Uterus (tissue), 4 donors: ENCODE results near the gene ARHGAP15. TPM values are rescaled to one million over a fixed set of nuclear protein-coding genes. Genes with fewer than 3 reads are reported as not detected.

Experiments
- DNase-seq, 2 donors: peaks; one replicate each; pipeline ENCODE4 v3.0.0-alpha.2; 2019 to 2020
- H3K27ac ChIP-seq, 2 donors: fragments of 200-600 bp; sonication (generic); 1 replicate in 1 of 2; 2 replicates in 1 of 2; pipeline ENCODE4 v1.5.1; 2016 to 2018
- H3K27me3 ChIP-seq, 2 donors: fragments of 200-600 bp; sonication (generic); one replicate each; pipeline ENCODE4 v1.5.1; 2018 to 2019; ENCODE audit warnings: control low read depth in 1 of 2
- H3K36me3 ChIP-seq, 2 donors: fragments of 200-600 bp; sonication (generic); one replicate each; pipeline ENCODE4 v1.5.1; 2019; ENCODE audit warnings: control low read depth in 1 of 2
- H3K4me1 ChIP-seq, 2 donors: fragments of 200-600 bp; sonication (generic); one replicate each; pipeline ENCODE4 v1.5.1; 2018 to 2019; ENCODE audit warnings: control low read depth in 1 of 2
- H3K4me3 ChIP-seq, 2 donors: fragments of 200-600 bp; sonication (generic); 1 replicate in 1 of 2; 2 replicates in 1 of 2; pipeline ENCODE4 v1.5.1; 2018 to 2019; ENCODE audit warnings: mild to moderate bottlenecking in 1 of 2
- H3K9me3 ChIP-seq, 2 donors: fragments of 200-600 bp; sonication (generic); one replicate each; pipeline ENCODE4 v1.5.1; 2019; ENCODE audit warnings: control low read depth in 1 of 2
- POLR2A ChIP-seq, 2 donors: fragments of 450-650 bp; IDR thresholded peaks; one replicate each; pipeline ENCODE4 v1.6.1; 2016; ENCODE audit warnings: antibody characterized with exemption in 2 of 2, mild to moderate bottlenecking in 1 of 2, moderate library complexity in 1 of 2
- intact Hi-C: fragments of 100-400 bp; cut with DNase I; formaldehyde crosslinking; loops from one replicate; pipeline ENCODE4 v1.15.1; 2023; ENCODE audit warnings: low total_unique reads
- total RNA-seq, 4 donors: library from RNA; depleted of rRNA in 3 of 4; stranded (reverse); fragments of >200 nt in 3 of 4; gene quantifications; one replicate each; pipeline versions ENCODE4 v1.1.0 to v1.2.4, GENCODE V29; 2014 to 2023
- TF ChIP-seq, protein P1 (sequence below), 4 experiments: fragments of 200-600 bp in 2 of 4; fragments of 450-650 bp in 2 of 4; sonication (generic) in 2 of 4; IDR thresholded peaks; one replicate each; pipeline ENCODE4 v1.5.1; 2016 to 2019; ENCODE audit warnings: antibody characterized with exemption in 4 of 4, mild to moderate bottlenecking in 2 of 4, moderate library complexity in 1 of 4
- donor health status: DM: yes; HTN: yes; CAD: no.

The ARHGAP15 gene
- total RNA-seq, 4 donors from 2014 or later = 0.88 to 28.4 (median 6.6) TPM

DNA sequence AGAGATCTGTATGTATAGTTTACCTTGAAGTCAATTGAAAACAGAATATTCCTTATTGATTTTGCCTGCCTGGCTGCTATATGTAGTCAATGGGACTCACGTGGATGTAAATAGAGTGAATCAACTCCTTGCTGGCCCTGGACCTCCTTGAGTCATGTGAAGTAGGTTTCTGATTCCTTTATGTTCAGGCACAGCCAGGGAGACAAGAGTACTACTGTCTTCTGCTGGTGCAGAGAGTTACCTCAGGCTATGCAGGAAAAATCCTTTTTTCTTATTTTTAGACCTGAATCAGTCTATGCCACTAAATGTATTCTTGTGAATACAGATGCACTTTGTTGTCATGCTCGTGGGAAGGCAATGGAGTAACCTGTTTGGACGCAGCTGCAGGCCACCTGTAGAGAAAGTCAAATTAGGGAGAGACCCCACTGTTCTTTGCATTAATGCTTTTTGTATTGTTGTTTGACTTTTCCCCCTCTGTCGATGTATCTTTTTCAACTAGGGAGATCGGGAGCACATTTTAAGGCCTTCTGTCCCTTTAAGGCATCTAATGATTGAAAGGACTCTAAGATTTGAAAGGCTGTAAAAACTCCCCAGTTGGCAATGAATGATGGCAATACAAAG lies 473.9 kb downstream of the ARHGAP15 start:
- Histone ChIP-seq H3K27ac (no peak overlapping the region), H3K36me3 (no peaks in the 10 kb centered on the region), H3K4me3 (no peak overlapping the region), H3K9me3 (no peaks in the 10 kb centered on the region), H3K4me1 (no peaks in the 10 kb centered on the region), H3K27me3 (no peaks in the 10 kb centered on the region)
- TF ChIP-seq POLR2A (IDR thresholded peaks at IDR 0.05) = no peak
- TF ChIP-seq, protein P1, sequence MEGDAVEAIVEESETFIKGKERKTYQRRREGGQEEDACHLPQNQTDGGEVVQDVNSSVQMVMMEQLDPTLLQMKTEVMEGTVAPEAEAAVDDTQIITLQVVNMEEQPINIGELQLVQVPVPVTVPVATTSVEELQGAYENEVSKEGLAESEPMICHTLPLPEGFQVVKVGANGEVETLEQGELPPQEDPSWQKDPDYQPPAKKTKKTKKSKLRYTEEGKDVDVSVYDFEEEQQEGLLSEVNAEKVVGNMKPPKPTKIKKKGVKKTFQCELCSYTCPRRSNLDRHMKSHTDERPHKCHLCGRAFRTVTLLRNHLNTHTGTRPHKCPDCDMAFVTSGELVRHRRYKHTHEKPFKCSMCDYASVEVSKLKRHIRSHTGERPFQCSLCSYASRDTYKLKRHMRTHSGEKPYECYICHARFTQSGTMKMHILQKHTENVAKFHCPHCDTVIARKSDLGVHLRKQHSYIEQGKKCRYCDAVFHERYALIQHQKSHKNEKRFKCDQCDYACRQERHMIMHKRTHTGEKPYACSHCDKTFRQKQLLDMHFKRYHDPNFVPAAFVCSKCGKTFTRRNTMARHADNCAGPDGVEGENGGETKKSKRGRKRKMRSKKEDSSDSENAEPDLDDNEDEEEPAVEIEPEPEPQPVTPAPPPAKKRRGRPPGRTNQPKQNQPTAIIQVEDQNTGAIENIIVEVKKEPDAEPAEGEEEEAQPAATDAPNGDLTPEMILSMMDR (IDR thresholded peaks at IDR 0.05) = no peak
- intact Hi-C loops = no loop called here
- DNase-seq = no peak

DNA sequence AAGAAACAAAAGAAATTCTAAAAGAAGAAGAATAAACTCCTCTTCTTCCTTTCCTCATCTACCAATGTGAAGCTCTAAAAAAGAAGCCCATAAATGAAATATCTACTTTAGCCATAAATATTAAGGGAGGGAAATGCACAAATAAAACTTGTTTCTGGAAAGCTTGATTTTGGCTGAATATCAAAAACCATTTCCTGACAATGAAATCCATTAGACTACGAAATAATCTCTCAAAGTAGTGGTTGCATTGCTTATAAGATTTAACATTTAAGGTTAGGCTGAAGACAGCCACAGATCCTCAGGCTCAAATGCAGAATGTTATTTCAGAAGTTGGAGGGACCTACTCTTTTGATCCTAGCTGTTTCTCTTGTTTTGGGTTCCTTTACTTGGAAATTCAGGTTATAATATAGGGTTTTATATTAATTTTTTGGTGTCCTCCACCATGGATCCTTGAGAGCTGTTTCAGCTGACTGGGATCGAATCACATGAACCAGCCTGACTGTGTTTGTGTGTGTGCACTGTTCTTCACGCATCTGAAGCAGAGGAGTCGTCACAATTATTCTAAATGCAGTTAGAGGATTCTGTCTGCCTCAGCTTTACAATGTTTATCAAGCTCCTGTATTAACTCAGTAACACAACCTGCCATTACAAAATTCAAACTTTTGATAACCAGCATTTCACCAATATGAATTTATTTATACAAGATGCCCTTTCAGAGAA lies 474.8 kb downstream of the ARHGAP15 start:
- Histone ChIP-seq H3K4me3 (no peak overlapping the region), H3K9me3 (no peaks in the 10 kb centered on the region), H3K36me3 (no peaks in the 10 kb centered on the region), H3K27me3 (no peaks in the 10 kb centered on the region), H3K27ac (no peak overlapping the region), H3K4me1 (no peaks in the 10 kb centered on the region)
- intact Hi-C loops = no loop called here
- no peak for DNase-seq
- TF ChIP-seq POLR2A (IDR thresholded peaks at IDR 0.05) = no peak
- TF ChIP-seq, protein P1 (IDR thresholded peaks at IDR 0.05) = no peak

DNA sequence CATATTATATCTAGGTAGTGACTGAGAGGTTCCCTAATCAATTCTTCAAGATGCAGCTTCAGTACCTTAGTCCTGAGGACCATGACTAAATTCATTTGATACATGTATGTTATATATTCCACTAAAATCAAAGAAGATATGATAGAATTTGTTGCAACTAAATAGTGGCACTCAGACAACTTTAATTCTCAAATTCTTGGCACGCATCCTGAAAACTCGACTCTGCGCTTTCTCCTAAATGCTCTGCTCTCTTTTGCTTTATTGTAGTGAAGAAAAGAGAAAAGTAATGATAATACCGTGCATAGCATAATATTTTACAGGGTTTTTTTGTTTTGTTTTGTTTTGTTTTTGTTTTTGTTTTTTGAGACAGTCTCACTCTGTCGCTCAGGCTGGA lies 475.3 kb downstream of the ARHGAP15 start:
- Histone ChIP-seq H3K4me3 (no peak overlapping the region), H3K36me3 (no peaks in the 10 kb centered on the region)
- DNase-seq = no peak

DNA sequence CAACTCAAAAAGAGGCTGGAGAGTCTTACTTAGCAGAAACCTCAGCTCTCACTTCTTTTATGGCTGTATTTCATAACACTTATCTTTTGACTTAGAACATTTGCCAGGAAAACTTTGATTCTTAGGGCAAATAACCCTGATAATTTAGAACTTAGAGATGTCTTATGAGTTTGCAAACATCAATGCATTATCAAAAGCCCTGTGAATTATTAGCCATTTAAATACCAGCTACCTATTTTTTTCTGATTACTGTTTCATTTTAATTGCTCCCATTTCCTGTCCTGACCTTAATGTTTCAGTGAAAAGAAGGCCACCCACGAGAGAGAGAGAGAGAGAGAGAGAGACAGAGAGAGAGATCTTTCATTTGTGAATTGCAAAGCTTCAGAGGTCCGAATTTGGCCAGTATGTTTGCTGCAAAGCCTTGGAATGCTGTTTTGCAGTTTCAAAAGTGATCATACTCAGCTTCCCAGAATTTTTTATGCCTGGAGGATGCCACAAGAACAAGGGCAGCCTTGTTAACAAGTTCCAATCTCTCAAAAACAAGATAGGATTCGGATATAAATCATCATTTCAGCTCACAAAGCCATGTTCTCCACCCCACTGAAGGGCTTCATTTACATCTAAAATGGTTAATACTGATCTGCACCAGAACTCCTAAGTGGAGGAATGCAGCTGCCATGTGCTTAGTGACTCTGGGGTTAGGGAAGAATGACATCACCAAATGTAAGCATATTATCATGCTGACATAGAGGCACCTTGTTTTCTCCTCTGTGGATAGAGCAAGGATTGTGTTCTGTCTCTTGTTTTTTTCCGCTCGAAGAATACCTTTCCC lies 478.2 kb downstream of the ARHGAP15 start:
- no peaks in the 10 kb centered on the region for H3K27me3 ChIP-seq
- H3K4me3 ChIP-seq = no peak overlapping the region
- DNase-seq = no peak
- H3K4me1 ChIP-seq = no peaks in the 10 kb centered on the region
- no peak overlapping the region for H3K27ac ChIP-seq
- intact Hi-C loops = no loop called here
- H3K9me3 ChIP-seq = no peaks in the 10 kb centered on the region
- no peaks in the 10 kb centered on the region for H3K36me3 ChIP-seq
- TF ChIP-seq, protein P1 (IDR thresholded peaks at IDR 0.05) = no peak
- TF ChIP-seq POLR2A (IDR thresholded peaks at IDR 0.05) = no peak

More for the DNA sequence above, 475.3 kb downstream of the ARHGAP15 start:
- H3K9me3 ChIP-seq = no peaks in the 10 kb centered on the region
- H3K4me1 ChIP-seq = no peaks in the 10 kb centered on the region
- H3K27me3 ChIP-seq = no peaks in the 10 kb centered on the region
- intact Hi-C loops = no loop called here
- TF ChIP-seq, protein P1 (IDR thresholded peaks at IDR 0.05) = no peak
- TF ChIP-seq POLR2A (IDR thresholded peaks at IDR 0.05) = no peak
- H3K27ac ChIP-seq = no peak overlapping the region

DNA sequence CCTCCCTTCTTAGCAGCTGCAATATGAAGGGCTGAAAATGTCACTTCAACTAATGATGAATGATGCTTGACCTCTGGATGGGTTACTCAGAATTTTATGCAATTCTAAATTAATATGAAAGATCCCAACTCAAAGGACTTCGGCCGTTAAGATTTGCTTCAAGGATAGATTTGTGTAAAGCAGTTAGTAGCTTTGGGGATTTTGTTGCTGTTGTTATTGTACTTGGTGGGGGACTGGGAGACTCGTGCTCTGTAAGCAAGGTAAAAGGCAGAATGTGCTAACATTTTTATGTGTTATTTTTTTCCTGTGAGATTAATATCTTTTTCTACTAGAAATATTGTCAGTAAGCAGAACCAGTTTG lies 478.8 kb downstream of the ARHGAP15 start:
- intact Hi-C loops = no loop called here

More for the DNA sequence above, 478.8 kb downstream of the ARHGAP15 start:
- Histone ChIP-seq H3K27ac (no peak overlapping the region), H3K27me3 (no peaks in the 10 kb centered on the region), H3K4me3 (no peak overlapping the region), H3K36me3 (no peaks in the 10 kb centered on the region), H3K4me1 (no peaks in the 10 kb centered on the region), H3K9me3 (no peaks in the 10 kb centered on the region)
- no peak for DNase-seq
- TF ChIP-seq, protein P1 (IDR thresholded peaks at IDR 0.05) = no peak
- TF ChIP-seq POLR2A (IDR thresholded peaks at IDR 0.05) = no peak
